HG02870 (cell line): ENCODE measurements around the gene TUB.
A peak's percentile ranks its signal among the peaks of the same experiment; 100 is the strongest.

Source experiments
- ATAC-seq: cut with Tn5 transposase; IDR thresholded peaks from one replicate; pipeline ENCODE4 v1.9.1; 2021; ENCODE audit warnings: mild to moderate bottlenecking, moderate library complexity; ENCODE audit not compliant: unreplicated experiment

Gene TUB

GRCh38 chr11:8080674-8081590, at the start of gene TUB:
Gene TUB (plus strand): TSS chr11:8081211. CDS start chr11:8081511, 300 bp downstream.
- no peak for ATAC-seq

- ATAC-seq: no peak
Measured at GRCh38 chr11:8031248-8032115, 49.5 kb upstream of the TUB start.

GRCh38 chr11:8032122-8032521, 48.9 kb upstream of the TUB start:
- ATAC-seq: no peak

- ATAC-seq: no peak
Measured at GRCh38 chr11:8032576-8033304, 48.3 kb upstream of the TUB start.

GRCh38 chr11:8033305-8034105, 47.5 kb upstream of the TUB start:
- peak; percentile 65 for ATAC-seq

- ATAC-seq: no peak
Measured at GRCh38 chr11:8034106-8034585, 46.9 kb upstream of the TUB start.

GRCh38 chr11:8034604-8035190, 46.3 kb upstream of the TUB start:
- no peak for ATAC-seq

- no peak for ATAC-seq
Measured at GRCh38 chr11:8035200-8035855, 45.7 kb upstream of the TUB start.

- ATAC-seq: no peak
Measured at GRCh38 chr11:8036002-8036802, 44.8 kb upstream of the TUB start.

- no peak for ATAC-seq
Measured at GRCh38 chr11:8036986-8037385, 44.0 kb upstream of the TUB start.

- ATAC-seq: no peak
Measured at GRCh38 chr11:8038393-8038792, 42.6 kb upstream of the TUB start.

- no peak for ATAC-seq
Measured at GRCh38 chr11:8038811-8039529, 42.0 kb upstream of the TUB start.

- no peak for ATAC-seq
Measured at GRCh38 chr11:8039530-8040260, 41.3 kb upstream of the TUB start.

GRCh38 chr11:8040261-8040920, 40.6 kb upstream of the TUB start:
- ATAC-seq: no peak

GRCh38 chr11:8040921-8041285, 40.1 kb upstream of the TUB start:
- ATAC-seq: no peak

GRCh38 chr11:8041576-8041975, 39.4 kb upstream of the TUB start:
- no peak for ATAC-seq

GRCh38 chr11:8043756-8044155, 37.3 kb upstream of the TUB start:
- ATAC-seq: no peak
